ENCODE measurements around the gene ARL5A. TPM values are rescaled to one million over a fixed set of nuclear protein-coding genes. Genes with fewer than 3 reads are reported as not detected.

The ARL5A gene
- polyA plus RNA-seq, 3 donors: 21.3 to 85.8 (median 74.5) TPM

- Mint-ChIP-seq H3K27ac (no peak overlapping the region), H3K27me3 (ENCODE audit: low read depth in 3 of 3) (no peaks in the 10 kb centered on the region), H3K4me1 (no peaks in the 10 kb centered on the region), H3K36me3 (peaks cover 41 to 59% of the 10 kb centered on the region in 2 donors), H3K9me3 (peaks cover 1 to 6% (median 4%) of the 10 kb centered on the region in 7 donors), H3K4me3 (no peak overlapping the region)
- no peak for DNase-seq
- peaks cover 56 to 72% of the 10 kb centered on the region in 2 donors for H3K36me3 ChIP-seq (replicated peaks in 1 of 2; ENCODE audit: control insufficient read depth in 1 of 2, insufficient read depth in 2 of 2, low read length in 2 of 2)
- H3K4me2 ChIP-seq (replicated peaks; ENCODE audit: extremely low read depth, low read length, poor library complexity, severe bottlenecking): no peak overlapping the region
- no peak overlapping the region for H3K9ac ChIP-seq (ENCODE audit: insufficient read depth, low read length, poor library complexity, severe bottlenecking)
- H3K9me3 ChIP-seq (replicated peaks in 1 of 2; ENCODE audit: control insufficient read depth in 1 of 2, insufficient read depth in 1 of 2, low read length in 2 of 2): peaks cover 4% of the 10 kb centered on the region in 2 donors
- peaks cover 68% of the 10 kb centered on the region for H4K20me1 ChIP-seq (ENCODE audit: insufficient read depth, low read length)
- TF ChIP-seq, protein P1, sequence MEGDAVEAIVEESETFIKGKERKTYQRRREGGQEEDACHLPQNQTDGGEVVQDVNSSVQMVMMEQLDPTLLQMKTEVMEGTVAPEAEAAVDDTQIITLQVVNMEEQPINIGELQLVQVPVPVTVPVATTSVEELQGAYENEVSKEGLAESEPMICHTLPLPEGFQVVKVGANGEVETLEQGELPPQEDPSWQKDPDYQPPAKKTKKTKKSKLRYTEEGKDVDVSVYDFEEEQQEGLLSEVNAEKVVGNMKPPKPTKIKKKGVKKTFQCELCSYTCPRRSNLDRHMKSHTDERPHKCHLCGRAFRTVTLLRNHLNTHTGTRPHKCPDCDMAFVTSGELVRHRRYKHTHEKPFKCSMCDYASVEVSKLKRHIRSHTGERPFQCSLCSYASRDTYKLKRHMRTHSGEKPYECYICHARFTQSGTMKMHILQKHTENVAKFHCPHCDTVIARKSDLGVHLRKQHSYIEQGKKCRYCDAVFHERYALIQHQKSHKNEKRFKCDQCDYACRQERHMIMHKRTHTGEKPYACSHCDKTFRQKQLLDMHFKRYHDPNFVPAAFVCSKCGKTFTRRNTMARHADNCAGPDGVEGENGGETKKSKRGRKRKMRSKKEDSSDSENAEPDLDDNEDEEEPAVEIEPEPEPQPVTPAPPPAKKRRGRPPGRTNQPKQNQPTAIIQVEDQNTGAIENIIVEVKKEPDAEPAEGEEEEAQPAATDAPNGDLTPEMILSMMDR (IDR thresholded peaks at IDR 0.05): no peak
- intact Hi-C loops (cut with micrococcal nuclease): no loop called here
- H2AFZ ChIP-seq (ENCODE audit: insufficient read depth, low read depth, low read length, poor library complexity, severe bottlenecking): no peak overlapping the region
- no peaks in the 10 kb centered on the region for H3K4me1 ChIP-seq (ENCODE audit: control insufficient read depth in 1 of 2, insufficient read depth in 2 of 2, low read length in 2 of 2)
- H3K4me3 ChIP-seq (replicated peaks in 1 of 3; ENCODE audit: low read depth in 2 of 3, low read length in 3 of 3): no peak overlapping the region
- H3K27me3 ChIP-seq (ENCODE audit: control insufficient read depth in 2 of 2, insufficient read depth in 2 of 2, low read length in 2 of 2): no peaks in the 10 kb centered on the region
- 96% methylated on average over 5 of the region's 9 CpGs for WGBS (ENCODE audit: insufficient coverage)
- peaks cover 58% of the 10 kb centered on the region for H3K79me2 ChIP-seq (ENCODE audit: insufficient read depth, low read length)
- no peak overlapping the region for H3K27ac ChIP-seq (ENCODE audit: low read depth in 1 of 2, low read length in 2 of 2)
Observed at GRCh38 chr2:151815821-151816489, 12.3 kb downstream of the ARL5A start.

GRCh38 chr2:151810489-151810888 is 17.7 kb downstream of the ARL5A start:
- H3K4me2 ChIP-seq (replicated peaks; ENCODE audit: extremely low read depth, low read length, poor library complexity, severe bottlenecking): no peak overlapping the region
- H3K9me3 Mint-ChIP-seq: peaks cover 1 to 6% (median 4%) of the 10 kb centered on the region in 7 donors
- peaks cover 32% of the 10 kb centered on the region for H4K20me1 ChIP-seq (ENCODE audit: insufficient read depth, low read length)
- no peaks in the 10 kb centered on the region for H3K27me3 Mint-ChIP-seq (ENCODE audit: low read depth in 3 of 3)
- DNase-seq: no peak
- H3K4me1 Mint-ChIP-seq: no peaks in the 10 kb centered on the region
- no peaks in the 10 kb centered on the region for H3K27me3 ChIP-seq (ENCODE audit: control insufficient read depth in 2 of 2, insufficient read depth in 2 of 2, low read length in 2 of 2)
- no peak overlapping the region for H3K9ac ChIP-seq (ENCODE audit: insufficient read depth, low read length, poor library complexity, severe bottlenecking)
- H3K36me3 ChIP-seq (replicated peaks in 1 of 2; ENCODE audit: control insufficient read depth in 1 of 2, insufficient read depth in 2 of 2, low read length in 2 of 2): peaks cover 69 to 90% of the 10 kb centered on the region in 2 donors
- 100% methylated on average over 1 of the region's 1 CpG for WGBS (ENCODE audit: insufficient coverage)
- H3K79me2 ChIP-seq (ENCODE audit: insufficient read depth, low read length): peaks cover 4% of the 10 kb centered on the region
- H2AFZ ChIP-seq (ENCODE audit: insufficient read depth, low read depth, low read length, poor library complexity, severe bottlenecking): no peak overlapping the region
- intact Hi-C loops (cut with micrococcal nuclease): no loop called here
- no peak overlapping the region for H3K4me3 ChIP-seq (replicated peaks in 1 of 3; ENCODE audit: low read depth in 2 of 3, low read length in 3 of 3)
- H3K36me3 Mint-ChIP-seq: peaks cover 41 to 46% of the 10 kb centered on the region in 2 donors
- no peak overlapping the region for H3K4me3 Mint-ChIP-seq
- no peaks in the 10 kb centered on the region for H3K4me1 ChIP-seq (ENCODE audit: control insufficient read depth in 1 of 2, insufficient read depth in 2 of 2, low read length in 2 of 2)
- H3K9me3 ChIP-seq (replicated peaks in 1 of 2; ENCODE audit: control insufficient read depth in 1 of 2, insufficient read depth in 1 of 2, low read length in 2 of 2): peaks cover 4% of the 10 kb centered on the region in 2 donors
- H3K27ac Mint-ChIP-seq: peak overlapping the region in 4 of 7 donors; percentile 1 to 51 (median 16)
- TF ChIP-seq, protein P1 (IDR thresholded peaks at IDR 0.05): no peak
- H3K27ac ChIP-seq (ENCODE audit: low read depth in 1 of 2, low read length in 2 of 2): peak overlapping the region in 1 of 2 donors; percentile 48

Measured in CD14-positive monocyte (primary cell).